Hepatocyte (in vitro differentiated cells): Measurements from ENCODE around the gene PGM2. TPM values are rescaled to one million over a fixed set of nuclear protein-coding genes. Genes with fewer than 3 reads are reported as not detected.

ENCODE experiments used
- DNase-seq: peaks from one replicate; pipeline ENCODE4 v3.0.0-alpha.2; 2016; ENCODE audit warnings: low spot score
- H2AFZ ChIP-seq: fragments of 200-600 bp; sonication (generic); 2 replicates; pipeline ENCODE4 v1.6.0; 2016; ENCODE audit warnings: antibody characterized with exemption, mild to moderate bottlenecking
- H3K27ac ChIP-seq: fragments of 200-600 bp; sonication (generic); 2 replicates; pipeline ENCODE4 v1.5.1; 2016; ENCODE audit warnings: mild to moderate bottlenecking
- H3K27me3 ChIP-seq: fragments of 200-600 bp; sonication (generic); 2 replicates; pipeline ENCODE4 v1.6.1; 2016
- H3K36me3 ChIP-seq: fragments of 200-600 bp; sonication (generic); replicated peaks from 2 replicates; pipeline ENCODE4 v1.5.1; 2016; ENCODE audit warnings: low read depth; ENCODE audit not compliant: insufficient read depth
- H3K4me1 ChIP-seq: fragments of 200-600 bp; sonication (generic); 2 replicates; pipeline ENCODE4 v1.5.1; 2016; ENCODE audit warnings: mild to moderate bottlenecking, moderate library complexity; ENCODE audit not compliant: insufficient read depth
- H3K4me2 ChIP-seq: fragments of 200-600 bp; sonication (generic); 2 replicates; pipeline ENCODE4 v1.6.0; 2016
- H3K4me3 ChIP-seq: fragments of 200-600 bp; sonication (generic); 2 replicates; pipeline ENCODE4 v1.5.1; 2016; ENCODE audit warnings: mild to moderate bottlenecking
- H3K79me2 ChIP-seq: fragments of 200-600 bp; sonication (generic); 2 replicates; pipeline ENCODE4 v1.6.0; 2017; ENCODE audit warnings: mild to moderate bottlenecking
- H3K9me2 ChIP-seq: fragments of 200-600 bp; sonication (generic); replicated peaks from 2 replicates; pipeline ENCODE4 v1.6.0; 2017; ENCODE audit warnings: mild to moderate bottlenecking; ENCODE audit not compliant: insufficient read depth
- H3K9me3 ChIP-seq: fragments of 200-600 bp; sonication (generic); 2 replicates; pipeline ENCODE4 v1.5.1; 2016; ENCODE audit warnings: low read depth, mild to moderate bottlenecking
- H4K20me1 ChIP-seq: fragments of 200-600 bp; sonication (generic); 2 replicates; pipeline ENCODE4 v1.6.0; 2016; ENCODE audit warnings: mild to moderate bottlenecking; ENCODE audit not compliant: insufficient read depth, poor library complexity, severe bottlenecking
- CTCF ChIP-seq: fragments of 200-600 bp; sonication (generic); IDR thresholded peaks from 2 replicates; pipeline ENCODE4 v1.5.1; 2016; ENCODE audit warnings: antibody characterized with exemption, mild to moderate bottlenecking; ENCODE audit not compliant: poor library complexity
- EZH2 ChIP-seq: fragments of 200-600 bp; sonication (generic); IDR thresholded peaks from 2 replicates; pipeline ENCODE4 v1.6.1; 2016; ENCODE audit warnings: antibody characterized with exemption, mild to moderate bottlenecking, borderline replicate concordance
- EZH2phosphoT487 ChIP-seq: fragments of 200-600 bp; sonication (generic); IDR thresholded peaks from one replicate; pipeline ENCODE4 v1.6.1; 2018; ENCODE audit warnings: antibody characterized with exemption, mild to moderate bottlenecking, low read depth, moderate library complexity; ENCODE audit not compliant: unreplicated experiment, severe bottlenecking
- WGBS: methylation state at CpG from one replicate; pipeline ENCODE4 v1.1.6; 2016; ENCODE audit warnings: low lambda C conversion rate; ENCODE audit errors: missing lambda C conversion rate; 5-methylcytosine and 5-hydroxymethylcytosine counted together
- polyA plus RNA-seq: library from polyadenylated mRNA; unstranded; fragments of >200 nt; fragmentation: Nextera tagmentation; extraction: Ambion mirVana; gene quantifications from 2 replicates; pipeline ENCODE4 v1.2.1, GENCODE V29; 2016
- total RNA-seq: library from RNA; depleted of rRNA; stranded (reverse); fragments of >200 nt; gene quantifications from 2 replicates; pipeline ENCODE4 v1.2.3, GENCODE V29; 2014

Gene PGM2
- total and polyA plus RNA-seq, 2 experiments from 2014 or later = 11.2 to 28.2 TPM

- TF ChIP-seq CTCF (no peak), EZH2 (no peak), EZH2phosphoT487 (no peak)
Observed at GRCh38 chr4:37795581-37796195, 30.8 kb upstream of the PGM2 start.

GRCh38 chr4:37797374-37797773 lies 29.1 kb upstream of the PGM2 start:
- Histone ChIP-seq H3K4me1 (no peaks in the 10 kb centered on the region), H3K9me3 (no peaks in the 10 kb centered on the region), H4K20me1 (no peaks in the 10 kb centered on the region), H3K4me2 (no peak overlapping the region), H2AFZ (no peak overlapping the region), H3K36me3 (no peaks in the 10 kb centered on the region), H3K27me3 (no peaks in the 10 kb centered on the region), H3K79me2 (no peaks in the 10 kb centered on the region), H3K4me3 (no peak overlapping the region), H3K27ac (no peak overlapping the region), H3K9me2 (no peaks in the 10 kb centered on the region)
- no peak for DNase-seq
- 89% methylated on average over 2 of the region's 2 CpGs for WGBS
- no peak for TF ChIP-seq CTCF
- TF ChIP-seq EZH2phosphoT487 = no peak
- TF ChIP-seq EZH2 = no peak

More at GRCh38 chr4:37795581-37796195, 30.8 kb upstream of the PGM2 start:
- Histone ChIP-seq H3K27ac (no peak overlapping the region), H2AFZ (no peak overlapping the region), H4K20me1 (no peaks in the 10 kb centered on the region), H3K79me2 (no peaks in the 10 kb centered on the region), H3K9me2 (no peaks in the 10 kb centered on the region), H3K4me2 (no peak overlapping the region), H3K4me3 (no peak overlapping the region), H3K9me3 (no peaks in the 10 kb centered on the region), H3K36me3 (no peaks in the 10 kb centered on the region), H3K4me1 (no peaks in the 10 kb centered on the region), H3K27me3 (no peaks in the 10 kb centered on the region)
- 85% methylated on average over 3 of the region's 3 CpGs for WGBS
- no peak for DNase-seq

- no peak for DNase-seq
- H3K9me3 ChIP-seq = no peaks in the 10 kb centered on the region
- no peaks in the 10 kb centered on the region for H3K9me2 ChIP-seq
- H3K4me1 ChIP-seq = no peaks in the 10 kb centered on the region
- H3K4me3 ChIP-seq = no peak overlapping the region
- H3K79me2 ChIP-seq = no peaks in the 10 kb centered on the region
- H3K36me3 ChIP-seq = no peaks in the 10 kb centered on the region
- H3K27ac ChIP-seq = no peak overlapping the region
- TF ChIP-seq EZH2 = no peak
- no peak for TF ChIP-seq CTCF
- no peak for TF ChIP-seq EZH2phosphoT487
- 94% methylated on average over 2 of the region's 2 CpGs for WGBS
- H2AFZ ChIP-seq = no peak overlapping the region
- H3K27me3 ChIP-seq = no peaks in the 10 kb centered on the region
- no peaks in the 10 kb centered on the region for H4K20me1 ChIP-seq
- H3K4me2 ChIP-seq = no peak overlapping the region
Observed at GRCh38 chr4:37797923-37798322, 28.6 kb upstream of the PGM2 start.
